Activated T-cell treated with anti-CD3 and anti-CD28 coated beads, Interleukin-2, amount 50 U/mL, for 72 hours (primary cell): ENCODE measurements around the gene TRIM33. TPM values are rescaled to one million over a fixed set of nuclear protein-coding genes. Genes with fewer than 3 reads are reported as not detected.
"Not testable (repeated sequence)": the region's sequence is repeated elsewhere in the genome, so short reads cannot be mapped to it uniquely, and the experiment has no call there.

Experiments used
- ATAC-seq, 2 donors: fragments of 150-1000 bp; cut with Tn5 transposase; replicated peaks in 1 of 2; 2 replicates each; pipeline ENCODE4 v1.10.0; 2021; ENCODE audit warnings: moderate library complexity in 2 of 2, mild to moderate bottlenecking in 1 of 2
- DNase-seq, 2 donors: peaks; one replicate each; pipeline ENCODE4 v3.0.0; 2021 to 2022; ENCODE audit warnings: mixed read lengths in 1 of 2
- H3K27ac Mint-ChIP-seq: one replicate; pipeline ENCODE4 v1.8.0; 2022; ENCODE audit warnings: mild to moderate bottlenecking, moderate library complexity, mixed read lengths
- H3K27me3 Mint-ChIP-seq: one replicate; pipeline ENCODE4 v1.8.0; 2022; ENCODE audit warnings: low read depth, mixed read lengths
- H3K36me3 Mint-ChIP-seq, 2 donors: one replicate each; pipeline ENCODE4 v1.8.0; 2022; ENCODE audit warnings: mixed read lengths in 2 of 2, mild to moderate bottlenecking in 1 of 2; ENCODE audit not compliant: insufficient read depth in 2 of 2
- H3K4me1 Mint-ChIP-seq: one replicate; pipeline ENCODE4 v1.8.0; 2022; ENCODE audit warnings: low read depth, mixed read lengths
- H3K4me3 Mint-ChIP-seq, 2 donors: one replicate each; pipeline ENCODE4 v1.8.0; 2022; ENCODE audit warnings: mild to moderate bottlenecking in 2 of 2, mixed read lengths in 2 of 2, moderate library complexity in 2 of 2
- H3K9me3 Mint-ChIP-seq, 2 donors: one replicate each; pipeline ENCODE4 v1.8.0; 2022; ENCODE audit warnings: mixed read lengths in 2 of 2
- total RNA-seq, 2 donors: library from RNA; stranded (reverse); gene quantifications; one replicate each; pipeline ENCODE4 v1.2.3, GENCODE V29; 2022

TRIM33 gene
- total RNA-seq, 2 donors from 2014 or later: 34.1 to 42.4 TPM

- no peak overlapping the region for H3K27ac Mint-ChIP-seq
Measured at GRCh38 chr1:114505148-114505561, 5.8 kb downstream of the TRIM33 start.

GRCh38 chr1:114503916-114504422 lies 7.0 kb downstream of the TRIM33 start:
- DNase-seq (no peak), ATAC-seq (no peak)
- no peaks in the 10 kb centered on the region for H3K27me3 Mint-ChIP-seq
- H3K27ac Mint-ChIP-seq: no peak overlapping the region
- no peaks in the 10 kb centered on the region for H3K9me3 Mint-ChIP-seq
- no peak overlapping the region for H3K4me3 Mint-ChIP-seq
- H3K36me3 Mint-ChIP-seq: peaks cover 0 to 9% of the 10 kb centered on the region in 2 donors
- peaks cover 74% of the 10 kb centered on the region for H3K4me1 Mint-ChIP-seq

More at GRCh38 chr1:114505148-114505561, 5.8 kb downstream of the TRIM33 start:
- peak overlapping the region in 1 of 2 donors; percentile 4 for H3K4me3 Mint-ChIP-seq
- H3K27me3 Mint-ChIP-seq: no peaks in the 10 kb centered on the region
- peaks cover 5 to 13% of the 10 kb centered on the region in 2 donors for H3K36me3 Mint-ChIP-seq
- H3K9me3 Mint-ChIP-seq: no peaks in the 10 kb centered on the region
- peak; percentile 32 to 69 for ATAC-seq
- H3K4me1 Mint-ChIP-seq: peaks cover 79% of the 10 kb centered on the region
- no peak for DNase-seq

GRCh38 chr1:114502080-114502479 lies 8.9 kb downstream of the TRIM33 start:
- Mint-ChIP-seq H3K4me3 (no peak overlapping the region), H3K36me3 (peaks cover 1 to 16% of the 10 kb centered on the region in 2 donors), H3K4me1 (peaks cover 70% of the 10 kb centered on the region), H3K27ac (no peak overlapping the region), H3K9me3 (no peaks in the 10 kb centered on the region), H3K27me3 (no peaks in the 10 kb centered on the region)
- ATAC-seq (no peak), DNase-seq (no peak)

GRCh38 chr1:114499478-114499877 lies 11.5 kb downstream of the TRIM33 start:
- Mint-ChIP-seq H3K27ac (no peak overlapping the region), H3K27me3 (no peaks in the 10 kb centered on the region)

GRCh38 chr1:114496089-114496488 lies 14.9 kb downstream of the TRIM33 start:
- Mint-ChIP-seq H3K4me3 (no peak overlapping the region), H3K9me3 (peaks cover 4 to 11% of the 10 kb centered on the region in 2 donors), H3K36me3 (peaks cover 6 to 23% of the 10 kb centered on the region in 2 donors), H3K27ac (no peak overlapping the region), H3K27me3 (no peaks in the 10 kb centered on the region), H3K4me1 (peaks cover 40% of the 10 kb centered on the region)
- ATAC-seq: no peak
- no peak for DNase-seq

More at GRCh38 chr1:114499478-114499877, 11.5 kb downstream of the TRIM33 start:
- DNase-seq (no peak), ATAC-seq (no peak)
- H3K4me1 Mint-ChIP-seq: peaks cover 52% of the 10 kb centered on the region
- H3K9me3 Mint-ChIP-seq: no peaks in the 10 kb centered on the region
- H3K4me3 Mint-ChIP-seq: no peak overlapping the region
- H3K36me3 Mint-ChIP-seq: peaks cover 1 to 7% of the 10 kb centered on the region in 2 donors

GRCh38 chr1:114495486-114495885 lies 15.5 kb downstream of the TRIM33 start:
- H3K4me3 Mint-ChIP-seq: no peak overlapping the region
- H3K27me3 Mint-ChIP-seq: no peaks in the 10 kb centered on the region
- H3K4me1 Mint-ChIP-seq: peaks cover 44% of the 10 kb centered on the region
- no peak for DNase-seq
- peaks cover 4 to 11% of the 10 kb centered on the region in 2 donors for H3K9me3 Mint-ChIP-seq
- no peak overlapping the region for H3K27ac Mint-ChIP-seq
- peaks cover 6 to 23% of the 10 kb centered on the region in 2 donors for H3K36me3 Mint-ChIP-seq
- ATAC-seq: no peak

DNA sequence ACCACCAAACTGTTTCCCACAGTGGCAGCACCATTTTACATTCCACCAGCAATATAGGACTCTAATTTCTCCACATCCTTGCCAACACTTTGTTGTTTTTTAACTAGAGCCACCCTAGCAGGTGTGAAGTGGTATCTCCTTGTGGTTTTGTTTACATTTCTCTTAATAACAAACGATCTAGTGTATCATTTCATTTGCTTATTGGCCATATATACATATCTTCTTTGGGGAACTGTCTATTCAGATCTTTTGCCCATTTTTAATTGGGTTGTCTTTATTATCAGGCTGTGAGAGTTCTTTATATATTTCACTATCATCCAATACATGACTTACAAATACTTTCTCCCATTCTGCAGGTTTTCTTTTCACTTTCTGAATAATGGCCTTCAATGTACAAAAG lies 18.0 kb downstream of the TRIM33 start:
- Mint-ChIP-seq H3K27me3 (no peaks in the 10 kb centered on the region), H3K4me1 (peaks cover 45% of the 10 kb centered on the region), H3K36me3 (peaks cover 5 to 19% of the 10 kb centered on the region in 2 donors), H3K9me3 (peaks cover 4 to 11% of the 10 kb centered on the region in 2 donors), H3K27ac (peak overlapping the region; percentile 29), H3K4me3 (no peak overlapping the region)
- DNase-seq (no peak), ATAC-seq (no peak)

GRCh38 chr1:114490274-114490693 lies 20.7 kb downstream of the TRIM33 start:
- peaks cover 47% of the 10 kb centered on the region for H3K4me1 Mint-ChIP-seq
- no peaks in the 10 kb centered on the region for H3K27me3 Mint-ChIP-seq
- peaks cover 4 to 11% of the 10 kb centered on the region in 2 donors for H3K9me3 Mint-ChIP-seq
- DNase-seq (no peak), ATAC-seq (no peak)
- H3K36me3 Mint-ChIP-seq: peaks cover 5 to 16% of the 10 kb centered on the region in 2 donors
- no peak overlapping the region for H3K4me3 Mint-ChIP-seq
- H3K27ac Mint-ChIP-seq: no peak overlapping the region

DNA sequence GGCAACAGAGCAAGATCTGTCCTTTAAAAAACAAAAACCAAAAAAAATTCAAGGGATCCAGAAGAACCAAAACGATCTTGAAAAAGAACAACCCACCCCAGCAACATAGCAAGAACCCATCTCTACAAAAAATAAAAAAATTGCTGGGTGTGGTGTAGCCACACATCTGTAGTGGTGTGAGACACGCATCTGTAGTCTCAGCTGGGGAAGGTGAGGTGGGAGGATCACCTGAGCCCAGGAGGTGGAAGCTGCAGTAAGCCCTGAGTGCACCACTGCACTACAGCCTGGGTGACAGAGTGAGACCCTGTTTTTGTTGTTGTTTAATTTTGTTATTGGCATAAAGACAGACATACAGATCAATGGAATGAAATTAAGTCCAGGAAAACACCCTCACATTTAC lies 22.3 kb downstream of the TRIM33 start:
- peaks cover 4 to 11% of the 10 kb centered on the region in 2 donors for H3K9me3 Mint-ChIP-seq
- H3K4me3 Mint-ChIP-seq: no peak overlapping the region
- H3K4me1 Mint-ChIP-seq: peaks cover 49% of the 10 kb centered on the region
- DNase-seq: no peak
- ATAC-seq: no peak
- H3K36me3 Mint-ChIP-seq: peaks cover 5 to 11% of the 10 kb centered on the region in 2 donors
- no peaks in the 10 kb centered on the region for H3K27me3 Mint-ChIP-seq
- peak overlapping the region; percentile 75 for H3K27ac Mint-ChIP-seq

DNA sequence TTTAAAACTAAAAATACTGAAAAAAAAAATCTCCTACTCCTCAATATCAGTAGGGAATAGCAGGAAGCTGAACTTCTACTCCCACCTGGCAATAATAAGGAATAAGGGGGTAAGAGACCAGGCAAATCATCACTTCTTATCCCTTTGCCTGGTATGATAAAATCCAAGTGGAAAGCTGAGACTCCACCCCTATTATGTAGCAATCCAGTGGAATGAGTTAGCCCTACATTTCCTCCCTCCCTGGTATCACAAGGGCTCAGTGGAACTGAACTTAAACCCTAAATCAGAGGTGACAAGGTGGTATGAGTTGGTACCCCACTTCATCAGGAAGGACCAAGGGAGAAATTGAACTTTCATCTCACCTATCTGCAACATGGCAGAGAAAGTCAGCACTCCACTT lies 25.7 kb downstream of the TRIM33 start:
- no peak for DNase-seq

GRCh38 chr1:114482585-114482984 lies 28.4 kb downstream of the TRIM33 start:
- Mint-ChIP-seq H3K36me3 (peaks cover 6 to 22% of the 10 kb centered on the region in 2 donors), H3K4me3 (peak overlapping the region; percentile 3 to 60), H3K27me3 (no peaks in the 10 kb centered on the region), H3K27ac (peak overlapping the region; percentile 58), H3K9me3 (peaks cover 0 to 6% of the 10 kb centered on the region in 2 donors), H3K4me1 (peaks cover 40% of the 10 kb centered on the region)
- DNase-seq: no peak
- peak; percentile 50 to 54 for ATAC-seq

More for the DNA sequence above, 25.7 kb downstream of the TRIM33 start:
- Mint-ChIP-seq H3K4me1 (peaks cover 47% of the 10 kb centered on the region), H3K27me3 (no peaks in the 10 kb centered on the region), H3K9me3 (peaks cover 0 to 3% of the 10 kb centered on the region in 2 donors), H3K27ac (no peak overlapping the region), H3K4me3 (no peak overlapping the region), H3K36me3 (peaks cover 2 to 15% of the 10 kb centered on the region in 2 donors)
- no peak for ATAC-seq

- H3K4me3 Mint-ChIP-seq, H3K9me3 Mint-ChIP-seq: not testable (repeated sequence)
- peaks cover 45% of the 10 kb centered on the region for H3K4me1 Mint-ChIP-seq
Measured at GRCh38 chr1:114479636-114480035, 31.4 kb downstream of the TRIM33 start.

DNA sequence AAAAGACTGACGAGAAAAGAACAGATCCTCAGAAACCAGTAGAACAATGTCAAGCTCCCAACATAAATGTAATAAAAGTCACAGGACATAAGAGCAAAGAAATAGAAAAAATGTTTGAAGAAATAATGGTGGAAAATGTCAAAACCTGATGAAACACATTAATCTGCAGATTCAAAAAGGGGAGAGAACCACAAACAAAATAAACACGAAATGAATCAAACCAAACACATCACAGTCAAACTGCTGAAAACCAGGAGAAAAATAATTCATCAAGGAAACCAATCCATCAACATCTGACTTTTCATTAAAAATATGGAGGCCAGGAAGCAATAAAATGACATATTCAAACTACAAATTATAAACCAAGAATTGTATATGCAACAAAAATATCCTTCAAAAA lies 31.9 kb downstream of the TRIM33 start:
- H3K27ac Mint-ChIP-seq: peak overlapping the region; percentile 19
- DNase-seq (no peak), ATAC-seq (no peak)
- no peaks in the 10 kb centered on the region for H3K27me3 Mint-ChIP-seq
- peaks cover 45% of the 10 kb centered on the region for H3K4me1 Mint-ChIP-seq
- H3K36me3 Mint-ChIP-seq: peaks cover 6 to 26% of the 10 kb centered on the region in 2 donors
- H3K4me3 Mint-ChIP-seq: no peak overlapping the region
- H3K9me3 Mint-ChIP-seq: peaks cover 0 to 6% of the 10 kb centered on the region in 2 donors

More at GRCh38 chr1:114479636-114480035, 31.4 kb downstream of the TRIM33 start:
- H3K27ac Mint-ChIP-seq, DNase-seq, ATAC-seq, H3K27me3 Mint-ChIP-seq: not testable (repeated sequence)
- H3K36me3 Mint-ChIP-seq: peaks cover 6 to 26% of the 10 kb centered on the region in 2 donors

- H3K4me3 Mint-ChIP-seq: no peak overlapping the region
- DNase-seq (no peak), ATAC-seq (no peak)
- H3K36me3 Mint-ChIP-seq: peaks cover 6 to 9% of the 10 kb centered on the region in 2 donors
- peaks cover 3 to 4% of the 10 kb centered on the region in 2 donors for H3K9me3 Mint-ChIP-seq
- H3K27me3 Mint-ChIP-seq: no peaks in the 10 kb centered on the region
- peaks cover 40% of the 10 kb centered on the region for H3K4me1 Mint-ChIP-seq
- H3K27ac Mint-ChIP-seq: peak overlapping the region; percentile 59
Measured at GRCh38 chr1:114473796-114474195, 37.2 kb downstream of the TRIM33 start.
